Measurements from ENCODE around the gene HELZ.
"Not testable (repeated sequence)": the region's sequence is repeated elsewhere in the genome, so short reads cannot be mapped to it uniquely, and the experiment has no call there.

The HELZ gene

DNA sequence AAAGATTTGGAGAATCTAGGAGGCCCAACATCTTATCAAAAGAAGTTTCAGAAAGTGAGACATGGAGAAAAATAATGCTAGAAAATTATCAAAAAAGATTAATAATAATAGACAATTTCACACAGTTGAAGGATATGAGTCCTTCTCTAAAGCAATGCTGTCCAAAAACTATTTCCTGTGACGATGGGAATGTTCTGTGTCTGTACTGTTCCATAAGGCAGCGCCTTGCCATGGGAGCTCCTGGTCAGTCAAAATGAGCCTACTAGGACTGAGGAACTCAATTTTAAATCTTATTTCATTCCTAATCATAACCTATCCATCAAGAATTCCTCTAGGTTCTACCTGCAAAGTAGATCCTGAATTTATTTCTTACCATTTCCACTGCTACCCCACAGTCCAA, 151.6 kb downstream of the HELZ start:
- TF ChIP-seq, protein P1, sequence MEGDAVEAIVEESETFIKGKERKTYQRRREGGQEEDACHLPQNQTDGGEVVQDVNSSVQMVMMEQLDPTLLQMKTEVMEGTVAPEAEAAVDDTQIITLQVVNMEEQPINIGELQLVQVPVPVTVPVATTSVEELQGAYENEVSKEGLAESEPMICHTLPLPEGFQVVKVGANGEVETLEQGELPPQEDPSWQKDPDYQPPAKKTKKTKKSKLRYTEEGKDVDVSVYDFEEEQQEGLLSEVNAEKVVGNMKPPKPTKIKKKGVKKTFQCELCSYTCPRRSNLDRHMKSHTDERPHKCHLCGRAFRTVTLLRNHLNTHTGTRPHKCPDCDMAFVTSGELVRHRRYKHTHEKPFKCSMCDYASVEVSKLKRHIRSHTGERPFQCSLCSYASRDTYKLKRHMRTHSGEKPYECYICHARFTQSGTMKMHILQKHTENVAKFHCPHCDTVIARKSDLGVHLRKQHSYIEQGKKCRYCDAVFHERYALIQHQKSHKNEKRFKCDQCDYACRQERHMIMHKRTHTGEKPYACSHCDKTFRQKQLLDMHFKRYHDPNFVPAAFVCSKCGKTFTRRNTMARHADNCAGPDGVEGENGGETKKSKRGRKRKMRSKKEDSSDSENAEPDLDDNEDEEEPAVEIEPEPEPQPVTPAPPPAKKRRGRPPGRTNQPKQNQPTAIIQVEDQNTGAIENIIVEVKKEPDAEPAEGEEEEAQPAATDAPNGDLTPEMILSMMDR (IDR thresholded peaks at IDR 0.05; ENCODE audit: unreplicated experiment in 3 of 3): no peak
- Mint-ChIP-seq H3K4me3 (no peak overlapping the region), H3K27me3 (ENCODE audit: low read depth) (no peaks in the 10 kb centered on the region), H3K4me1 (peaks cover 12% of the 10 kb centered on the region), H3K27ac (no peak overlapping the region), H3K9me3 (peaks cover 11% of the 10 kb centered on the region), H3K36me3 (ENCODE audit: low read depth) (peaks cover 63% of the 10 kb centered on the region)

DNA sequence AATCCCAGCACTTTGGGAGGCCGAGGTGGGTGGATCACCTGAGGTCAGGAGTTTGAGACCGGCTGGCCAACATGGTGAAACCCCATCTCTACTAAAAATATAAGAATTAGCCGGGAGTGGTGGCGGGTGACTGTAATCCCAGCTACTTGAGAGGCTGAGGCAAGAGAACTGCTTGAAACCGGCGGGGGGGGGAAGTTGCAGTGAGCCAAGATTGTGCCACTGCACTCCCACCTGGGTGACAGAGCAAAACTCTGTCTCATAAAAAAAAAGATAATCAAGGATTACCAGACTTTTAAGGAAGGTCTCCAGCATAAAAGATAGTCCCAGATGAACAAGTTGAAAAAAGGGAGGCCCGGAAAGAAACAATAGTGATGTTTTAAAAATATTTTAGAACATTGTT, 152.3 kb downstream of the HELZ start:
- H3K27me3 Mint-ChIP-seq (ENCODE audit: low read depth); H3K4me3 Mint-ChIP-seq; H3K27ac Mint-ChIP-seq: not testable (repeated sequence)
- Mint-ChIP-seq H3K4me1 (peaks cover 12% of the 10 kb centered on the region), H3K9me3 (peaks cover 11% of the 10 kb centered on the region), H3K36me3 (ENCODE audit: low read depth) (peaks cover 64% of the 10 kb centered on the region)

DNA sequence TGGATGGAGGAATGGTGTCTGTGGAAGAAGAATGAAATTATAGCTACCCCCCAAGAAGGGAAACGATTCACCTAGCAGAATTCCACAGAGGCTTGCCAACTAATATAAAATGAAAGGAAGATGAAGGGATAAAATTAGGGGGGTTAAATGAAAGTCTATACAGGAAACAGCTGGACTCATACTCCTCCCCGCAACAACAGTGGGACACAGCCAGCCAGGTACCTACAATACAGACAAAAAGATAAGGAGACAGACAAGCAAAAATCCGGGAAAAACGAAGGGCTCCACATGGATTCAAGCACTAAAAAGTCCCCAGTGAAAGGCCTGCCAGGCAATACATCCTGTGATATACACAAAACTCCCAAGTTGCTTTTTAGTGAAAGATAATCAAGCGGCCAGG, 152.7 kb downstream of the HELZ start:
- TF ChIP-seq, protein P1 (IDR thresholded peaks at IDR 0.05; ENCODE audit: unreplicated experiment in 3 of 3): no peak
- Mint-ChIP-seq H3K4me3 (no peak overlapping the region), H3K27ac (no peak overlapping the region), H3K27me3 (ENCODE audit: low read depth) (no peaks in the 10 kb centered on the region), H3K9me3 (peaks cover 11% of the 10 kb centered on the region), H3K4me1 (peaks cover 12% of the 10 kb centered on the region), H3K36me3 (ENCODE audit: low read depth) (peaks cover 68% of the 10 kb centered on the region)

DNA sequence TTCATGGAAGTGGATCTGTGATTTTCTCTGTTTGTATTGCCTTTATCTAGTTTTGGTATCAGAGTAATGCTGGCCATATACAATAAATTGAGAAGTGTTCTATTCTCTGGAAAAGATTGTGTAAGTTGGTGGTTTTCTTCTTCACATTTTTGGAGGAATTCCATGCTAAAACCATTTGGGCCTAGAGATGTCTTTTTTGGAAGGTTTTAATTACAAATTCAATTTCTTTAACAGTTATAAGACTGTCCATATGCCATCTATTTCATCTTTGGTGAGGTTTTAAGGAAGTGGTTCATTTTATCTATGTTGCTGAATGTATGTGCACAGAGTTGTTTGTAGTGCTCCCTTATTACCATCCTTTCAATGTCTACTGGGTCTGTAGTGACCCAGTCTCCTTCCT, 154.7 kb downstream of the HELZ start:
- no peaks in the 10 kb centered on the region for H3K27me3 Mint-ChIP-seq (ENCODE audit: low read depth)
- peaks cover 11% of the 10 kb centered on the region for H3K9me3 Mint-ChIP-seq
- H3K27ac Mint-ChIP-seq: no peak overlapping the region
- H3K4me1 Mint-ChIP-seq: no peaks in the 10 kb centered on the region
- TF ChIP-seq, protein P1 (IDR thresholded peaks at IDR 0.05; ENCODE audit: unreplicated experiment in 3 of 3): no peak
- no peak overlapping the region for H3K4me3 Mint-ChIP-seq
- H3K36me3 Mint-ChIP-seq (ENCODE audit: low read depth): peaks cover 70% of the 10 kb centered on the region

DNA sequence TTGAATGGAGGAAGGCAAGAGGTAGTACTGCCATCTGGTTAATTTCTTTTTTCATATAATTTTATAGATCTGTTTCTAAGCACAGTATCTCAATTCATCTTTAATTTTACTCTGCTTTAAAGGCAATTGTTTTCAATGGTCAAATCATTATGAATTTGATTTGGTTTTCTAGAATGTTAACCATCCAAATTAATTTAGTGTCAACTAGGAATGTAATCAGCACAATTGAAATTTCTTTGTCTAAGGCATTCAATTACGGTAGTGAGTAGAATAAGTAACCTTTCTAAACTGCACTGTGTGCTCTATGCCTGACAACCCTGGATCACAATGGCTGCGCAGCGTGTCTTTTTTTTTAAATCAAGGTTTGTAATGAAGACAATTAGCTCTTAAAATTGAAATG, 156.4 kb downstream of the HELZ start:
- peaks cover 11% of the 10 kb centered on the region for H3K9me3 Mint-ChIP-seq
- no peak overlapping the region for H3K27ac Mint-ChIP-seq
- no peaks in the 10 kb centered on the region for H3K4me1 Mint-ChIP-seq
- H3K27me3 Mint-ChIP-seq (ENCODE audit: low read depth): no peaks in the 10 kb centered on the region
- TF ChIP-seq, protein P1 (IDR thresholded peaks at IDR 0.05; ENCODE audit: unreplicated experiment in 3 of 3): no peak
- peaks cover 62% of the 10 kb centered on the region for H3K36me3 Mint-ChIP-seq (ENCODE audit: low read depth)
- H3K4me3 Mint-ChIP-seq: no peak overlapping the region

DNA sequence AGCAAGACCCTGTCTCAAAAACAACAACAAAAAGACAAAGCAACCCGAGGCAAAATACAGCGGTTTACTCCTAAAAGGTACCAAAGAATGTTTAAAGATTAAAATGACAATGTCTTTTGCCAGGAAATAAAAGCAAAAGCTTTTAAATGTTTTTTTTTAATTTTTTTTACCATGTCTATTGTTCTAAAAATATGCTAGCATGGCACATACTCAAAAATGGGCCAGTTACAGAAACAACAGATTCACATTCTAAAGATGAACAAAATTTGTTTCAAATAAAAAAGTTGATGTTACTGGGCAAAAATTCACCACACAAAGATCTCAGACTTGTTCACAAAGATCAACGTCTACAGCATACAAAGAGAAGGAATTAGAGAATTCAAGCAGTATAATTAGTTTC, 159.6 kb downstream of the HELZ start:
- H3K9me3 Mint-ChIP-seq: peaks cover 10% of the 10 kb centered on the region
- TF ChIP-seq, protein P1 (IDR thresholded peaks at IDR 0.05; ENCODE audit: unreplicated experiment in 3 of 3): no peak
- no peak overlapping the region for H3K4me3 Mint-ChIP-seq
- no peaks in the 10 kb centered on the region for H3K4me1 Mint-ChIP-seq
- H3K36me3 Mint-ChIP-seq (ENCODE audit: low read depth): peaks cover 49% of the 10 kb centered on the region
- no peaks in the 10 kb centered on the region for H3K27me3 Mint-ChIP-seq (ENCODE audit: low read depth)
- no peak overlapping the region for H3K27ac Mint-ChIP-seq

Measured in nephron (organoid).